GM06990 (cell line): Measurements from ENCODE around the gene NDST1.

ENCODE experiments used
- DNase-seq: peaks from one replicate; pipeline ENCODE4 v3.0.0-alpha.2; 2011; ENCODE audit not compliant: insufficient read length; ENCODE audit errors: extremely low read depth
- H3K27me3 ChIP-seq: replicated peaks from 2 replicates; pipeline ENCODE4 v1.6.0; 2011; ENCODE audit warnings: low read length; ENCODE audit not compliant: control insufficient read depth, insufficient read depth
- H3K36me3 ChIP-seq: 2 replicates; pipeline ENCODE4 v1.5.1; 2011; ENCODE audit warnings: low read length; ENCODE audit not compliant: control insufficient read depth, insufficient read depth
- H3K4me3 ChIP-seq: replicated peaks from 2 replicates; pipeline ENCODE4 v1.5.1; 2011; ENCODE audit warnings: low read depth, mild to moderate bottlenecking, control low read depth, low read length
- CTCF ChIP-seq: IDR thresholded peaks from 2 replicates; pipeline ENCODE4 v1.5.1; 2011; ENCODE audit warnings: low read length, control low read depth, mild to moderate bottlenecking, inconsistent platforms; ENCODE audit not compliant: insufficient read depth, poor library complexity, severe bottlenecking

Gene NDST1

GRCh38 chr5:150491876-150492275 is 16.1 kb upstream of the NDST1 start:
- no peaks in the 10 kb centered on the region for H3K27me3 ChIP-seq
- H3K36me3 ChIP-seq: no peaks in the 10 kb centered on the region; the same call in 1 of the 2 replicates
- TF ChIP-seq CTCF: no peak
- DNase-seq: no peak
- H3K4me3 ChIP-seq: no peak overlapping the region

GRCh38 chr5:150492621-150493020 is 15.3 kb upstream of the NDST1 start:
- TF ChIP-seq CTCF: no peak
- DNase-seq: no peak
- no peak overlapping the region for H3K4me3 ChIP-seq
- no peaks in the 10 kb centered on the region for H3K27me3 ChIP-seq
- no peaks in the 10 kb centered on the region; the same call in 1 of the 2 replicates for H3K36me3 ChIP-seq

- no peak for DNase-seq
- H3K36me3 ChIP-seq: peaks cover 2% of the 10 kb centered on the region; the same call in 1 of the 2 replicates
- H3K4me3 ChIP-seq: no peak overlapping the region
- H3K27me3 ChIP-seq: no peaks in the 10 kb centered on the region
- TF ChIP-seq CTCF: no peak
Measured at GRCh38 chr5:150496098-150496497, 11.8 kb upstream of the NDST1 start.

GRCh38 chr5:150496534-150496933 is 11.4 kb upstream of the NDST1 start:
- no peak for DNase-seq
- no peaks in the 10 kb centered on the region for H3K27me3 ChIP-seq
- no peak for TF ChIP-seq CTCF
- peaks cover 2% of the 10 kb centered on the region; the same call in 1 of the 2 replicates for H3K36me3 ChIP-seq
- H3K4me3 ChIP-seq: no peak overlapping the region

- Histone ChIP-seq H3K27me3 (no peaks in the 10 kb centered on the region), H3K4me3 (no peak overlapping the region), H3K36me3 (peaks cover 2% of the 10 kb centered on the region; the same call in 1 of the 2 replicates)
- no peak for DNase-seq
- no peak for TF ChIP-seq CTCF
Measured at GRCh38 chr5:150497274-150497988, 10.5 kb upstream of the NDST1 start.

- Histone ChIP-seq H3K4me3 (no peak overlapping the region), H3K36me3 (peaks cover 2% of the 10 kb centered on the region; the same call in 1 of the 2 replicates)
- DNase-seq: no peak
Measured at GRCh38 chr5:150497989-150498317, 10.0 kb upstream of the NDST1 start.

More at GRCh38 chr5:150497989-150498317, 10.0 kb upstream of the NDST1 start:
- H3K27me3 ChIP-seq: no peaks in the 10 kb centered on the region
- TF ChIP-seq CTCF: no peak
